Endodermal cell (in vitro differentiated cells): ENCODE results near the gene THAP5. TPM values are rescaled to one million over a fixed set of nuclear protein-coding genes. Genes with fewer than 3 reads are reported as not detected.

Experiments
- DNase-seq: peaks from one replicate; pipeline ENCODE4 v3.0.0-alpha.2; 2017
- H3K27ac ChIP-seq: 2 replicates; pipeline ENCODE4 v1.5.1; 2013; ENCODE audit warnings: mild to moderate bottlenecking, low read depth, low read length, moderate library complexity
- H3K27me3 ChIP-seq: 2 replicates; pipeline ENCODE4 v1.6.1; 2013; ENCODE audit warnings: mild to moderate bottlenecking, low read length, moderate library complexity; ENCODE audit not compliant: insufficient read depth, control insufficient read depth, poor library complexity, severe bottlenecking
- H3K36me3 ChIP-seq: 2 replicates; pipeline ENCODE4 v1.7.0; 2013; ENCODE audit warnings: mild to moderate bottlenecking, low read length, moderate library complexity; ENCODE audit not compliant: control insufficient read depth, insufficient read depth
- H3K4me1 ChIP-seq: one replicate; pipeline ENCODE4 v1.7.0; 2013; ENCODE audit warnings: low read length; ENCODE audit not compliant: control insufficient read depth, insufficient read depth
- H3K4me3 ChIP-seq: 2 replicates; pipeline ENCODE4 v1.5.1; 2013; ENCODE audit warnings: mild to moderate bottlenecking, low read length, moderate library complexity
- H3K9ac ChIP-seq: 2 replicates; pipeline ENCODE4 v1.6.1; 2013; ENCODE audit warnings: mild to moderate bottlenecking, low read length, moderate library complexity; ENCODE audit not compliant: poor library complexity, severe bottlenecking; ENCODE audit errors: extremely low read depth
- H3K9me3 ChIP-seq: 2 replicates; pipeline ENCODE4 v1.6.1; 2013; ENCODE audit warnings: mild to moderate bottlenecking, low read length, moderate library complexity; ENCODE audit not compliant: control insufficient read depth
- H3K27ac Mint-ChIP-seq: 2 replicates; pipeline ENCODE4 v1.8.0; 2020; ENCODE audit warnings: mixed read lengths
- H3K27me3 Mint-ChIP-seq: 2 replicates; pipeline ENCODE4 v1.8.0; 2021; ENCODE audit warnings: mild to moderate bottlenecking, mixed read lengths; ENCODE audit not compliant: insufficient read depth
- H3K36me3 Mint-ChIP-seq: 2 replicates; pipeline ENCODE4 v1.8.0; 2020; ENCODE audit warnings: low read depth, mixed read lengths
- H3K4me1 Mint-ChIP-seq: 2 replicates; pipeline ENCODE4 v1.8.0; 2020; ENCODE audit warnings: mixed read lengths
- H3K4me3 Mint-ChIP-seq: 2 replicates; pipeline ENCODE4 v1.8.0; 2020; ENCODE audit warnings: mild to moderate bottlenecking, moderate library complexity, mixed read lengths
- H3K9me3 Mint-ChIP-seq: 2 replicates; pipeline ENCODE4 v1.8.0; 2020; ENCODE audit warnings: mild to moderate bottlenecking, mixed read lengths
- CTCF ChIP-seq: fragments of 200-600 bp; sonication (generic); conservative IDR thresholded peaks from 2 replicates; pipeline ENCODE4 v1.5.0; 2021; ENCODE audit warnings: antibody characterized with exemption, mild to moderate bottlenecking
- WGBS, 2 experiments: methylation state at CpG; one replicate each; pipeline versions ENCODE4 v1.1.5 to v1.1.7; 2013; ENCODE audit warnings: missing lambda C conversion rate in 2 of 2, mixed read lengths in 1 of 2; ENCODE audit not compliant: insufficient coverage in 1 of 2, insufficient read length in 1 of 2; 5-methylcytosine and 5-hydroxymethylcytosine counted together
- long read RNA-seq, 4 experiments: library from polyadenylated mRNA in 2 of 4; library from RNA in 1 of 4; library from capped mRNA in 1 of 4; stranded (forward) in 3 of 4; unstranded in 1 of 4; transcript quantifications; one replicate each; pipeline ENCODE4 v2.0.0, GENCODE V29; 2020 to 2021; ENCODE audit warnings: inconsistent platforms in 1 of 4
- polyA plus RNA-seq, 2 experiments: library from polyadenylated mRNA; stranded (reverse); fragments of 50-300 nt; gene quantifications; one replicate each; pipeline ENCODE4 v1.2.3, GENCODE V29; 2013
- total RNA-seq, 2 donors: library from RNA; stranded (reverse); fragmentation: NEBNext Ultra II Directional in 1 of 2; extraction: Animal tissue kit (Norgen Biotek cat#: 25700) in 1 of 2; gene quantifications; 2 replicates in 1 of 2; 3 replicates in 1 of 2; pipeline ENCODE4 v1.2.1, GENCODE V29; 2021

The THAP5 gene, protein sequence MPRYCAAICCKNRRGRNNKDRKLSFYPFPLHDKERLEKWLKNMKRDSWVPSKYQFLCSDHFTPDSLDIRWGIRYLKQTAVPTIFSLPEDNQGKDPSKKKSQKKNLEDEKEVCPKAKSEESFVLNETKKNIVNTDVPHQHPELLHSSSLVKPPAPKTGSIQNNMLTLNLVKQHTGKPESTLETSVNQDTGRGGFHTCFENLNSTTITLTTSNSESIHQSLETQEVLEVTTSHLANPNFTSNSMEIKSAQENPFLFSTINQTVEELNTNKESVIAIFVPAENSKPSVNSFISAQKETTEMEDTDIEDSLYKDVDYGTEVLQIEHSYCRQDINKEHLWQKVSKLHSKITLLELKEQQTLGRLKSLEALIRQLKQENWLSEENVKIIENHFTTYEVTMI
- total RNA-seq, result 10 to 100 TPM; 21.5 to 23.8 TPM
- polyA plus RNA-seq (2013, experiment 1 of 2), result 28.4 TPM
- 30.5 TPM for polyA plus RNA-seq (2013, experiment 2 of 2)
- long read RNA-seq, experiment 1, partial matches to known transcripts, result 0 of 10 reads
- long read RNA-seq, experiment 1, other reads (novel, unspliced or antisense), result 9 of 10 reads
- long read RNA-seq, experiment 2, transcript THAP5-203 (3 exons, 3,306 nt), result major isoform, 12 of 32 reads
- long read RNA-seq, experiment 2, transcript THAP5-207 (2 exons, 1,051 nt), result minor isoform, 5 of 32 reads
- long read RNA-seq, experiment 2, partial matches to known transcripts, result 0 of 32 reads
- long read RNA-seq, experiment 2, other reads (novel, unspliced or antisense), result 7 of 32 reads
- long read RNA-seq, experiment 3, transcript THAP5-203 (3 exons, 3,306 nt), result major isoform, 20 of 33 reads
- long read RNA-seq, experiment 3, partial matches to known transcripts, result 0 of 33 reads
- long read RNA-seq, experiment 3, other reads (novel, unspliced or antisense), result 4 of 33 reads
- long read RNA-seq, experiment 4, partial matches to known transcripts, result 0 of 2 reads
- long read RNA-seq, experiment 4, other reads (novel, unspliced or antisense), result 0 of 2 reads

DNA sequence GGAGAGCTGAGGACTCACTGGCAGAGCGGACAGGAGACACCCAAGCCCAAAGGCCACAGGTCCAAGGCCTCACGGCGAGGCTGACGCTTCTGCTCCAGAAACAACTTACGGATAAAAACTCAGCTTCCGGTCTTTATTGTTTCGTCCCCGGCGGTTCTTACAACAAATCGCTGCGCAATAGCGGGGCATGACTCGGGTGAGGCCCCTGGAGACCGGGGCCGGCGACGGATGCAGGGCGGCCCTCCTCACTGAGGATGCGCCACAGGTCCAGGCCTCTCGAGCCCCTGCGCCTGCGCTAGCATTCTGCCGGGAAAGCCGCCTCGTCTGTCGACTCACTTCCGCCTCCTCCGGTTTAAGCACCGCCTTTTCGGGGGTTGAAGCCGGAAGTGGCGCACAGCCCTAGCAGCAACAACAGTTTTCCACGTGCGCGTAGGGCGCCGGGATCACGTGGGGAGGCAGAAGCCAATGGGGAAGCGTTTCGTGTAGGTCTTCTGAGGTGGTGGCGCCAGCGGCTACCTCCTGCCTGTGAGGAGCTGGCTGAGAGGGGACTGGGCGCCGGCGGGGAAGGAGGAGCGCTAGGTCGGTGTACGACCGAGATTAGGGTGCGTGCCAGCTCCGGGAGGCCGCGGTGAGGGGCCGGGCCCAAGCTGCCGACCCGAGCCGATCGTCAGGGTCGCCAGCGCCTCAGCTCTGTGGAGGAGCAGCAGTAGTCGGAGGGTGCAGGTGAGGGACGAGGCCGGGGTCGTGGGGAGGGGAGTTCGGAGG, at the start of gene THAP5, which contains the start of gene DNAJB9:
Gene THAP5, minus strand, starts transcription at position 326 of the 765 bp plus-strand sequence. Its CDS starts 137 bp downstream, at position 189.
Gene DNAJB9, plus strand, starts transcription at position 494 of the 765 bp plus-strand sequence. CDS start 1,853 bp downstream, outside the sequence.
- TF ChIP-seq CTCF, result no peak
- Histone ChIP-seq H3K27me3 (no peaks in the 10 kb centered on the region), H3K9me3 (no peaks in the 10 kb centered on the region), H3K4me3 (peak within 1 kb of the TSS; percentile 89), H3K36me3 (peaks cover 44% of the 10 kb centered on the region), H3K27ac (peak within 1 kb of the TSS; percentile 93), H3K9ac (peak within 1 kb of the TSS; percentile 90), H3K4me1 (peaks cover 4% of the 10 kb centered on the region)
- Mint-ChIP-seq H3K27me3 (no peaks in the 10 kb centered on the region), H3K9me3 (no peaks in the 10 kb centered on the region), H3K27ac (peak within 1 kb of the TSS; percentile 99), H3K4me1 (peaks cover 18% of the 10 kb centered on the region), H3K4me3 (peak within 1 kb of the TSS; percentile 96), H3K36me3 (peaks cover 35% of the 10 kb centered on the region)
- peak; percentile 99 for DNase-seq
- WGBS, 2 experiments, result 0 to 1% methylated on average over 38 to 65 of the region's 65 CpGs

GRCh38 chr7:108618056-108618455, 48.5 kb upstream of the THAP5 start:
- no peak for TF ChIP-seq CTCF
- Histone ChIP-seq H3K9me3 (no peaks in the 10 kb centered on the region), H3K27ac (no peak overlapping the region), H3K4me3 (no peak overlapping the region), H3K36me3 (no peaks in the 10 kb centered on the region), H3K27me3 (no peaks in the 10 kb centered on the region), H3K9ac (no peak overlapping the region), H3K4me1 (peaks cover 3% of the 10 kb centered on the region)
- H3K36me3 Mint-ChIP-seq, result no peaks in the 10 kb centered on the region
- H3K4me3 Mint-ChIP-seq, result no peak overlapping the region
- peaks cover 14% of the 10 kb centered on the region for H3K4me1 Mint-ChIP-seq
- 90 to 96% methylated on average over 3 of the region's 3 CpGs for WGBS, 2 experiments
- no peak overlapping the region for H3K27ac Mint-ChIP-seq
- H3K9me3 Mint-ChIP-seq, result no peaks in the 10 kb centered on the region
- H3K27me3 Mint-ChIP-seq, result no peaks in the 10 kb centered on the region
- DNase-seq, result no peak

DNA sequence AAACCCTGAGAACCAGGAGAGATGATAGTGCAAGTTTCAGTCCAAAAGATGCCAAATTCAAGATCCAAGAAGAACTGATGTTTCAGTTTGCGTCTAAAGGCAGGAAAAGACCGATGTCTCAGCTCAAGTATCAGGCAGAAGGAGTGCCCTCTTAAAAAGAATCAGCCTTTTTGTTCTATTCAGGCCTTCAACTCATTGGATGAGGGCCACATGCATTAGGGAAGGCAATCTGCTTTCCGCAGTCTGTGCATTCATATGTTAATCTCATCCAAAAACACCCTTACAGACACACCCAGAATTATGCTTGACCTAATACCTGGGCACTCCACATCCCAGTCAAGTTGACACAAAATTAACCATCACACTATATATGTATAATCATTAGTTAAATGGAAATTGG, 45.4 kb upstream of the THAP5 start:
- Histone ChIP-seq H3K27ac (no peak overlapping the region), H3K4me3 (no peak overlapping the region), H3K4me1 (peaks cover 3% of the 10 kb centered on the region), H3K9ac (no peak overlapping the region), H3K27me3 (no peaks in the 10 kb centered on the region), H3K9me3 (no peaks in the 10 kb centered on the region), H3K36me3 (no peaks in the 10 kb centered on the region)
- 88 to 91% methylated on average over 3 of the region's 3 CpGs for WGBS, 2 experiments
- Mint-ChIP-seq H3K27me3 (no peaks in the 10 kb centered on the region), H3K36me3 (no peaks in the 10 kb centered on the region), H3K4me1 (peaks cover 14% of the 10 kb centered on the region), H3K9me3 (no peaks in the 10 kb centered on the region), H3K27ac (no peak overlapping the region), H3K4me3 (no peak overlapping the region)
- no peak for TF ChIP-seq CTCF
- DNase-seq, result no peak
